Subcutaneous abdominal adipose tissue (tissue), 5 donors: Measurements from ENCODE around the gene KAZN.

Source experiments
- H3K27ac ChIP-seq: one replicate; pipeline ENCODE4 v1.7.0; 2013; ENCODE audit warnings: low read depth, mild to moderate bottlenecking, inconsistent platforms, low read length, moderate library complexity
- H3K27me3 ChIP-seq, 5 donors: one replicate each; pipeline ENCODE4 v1.7.0; 2013; ENCODE audit warnings: low read length in 5 of 5, inconsistent platforms in 1 of 5; ENCODE audit not compliant: control insufficient read depth in 5 of 5, insufficient read depth in 4 of 5
- H3K36me3 ChIP-seq, 5 donors: one replicate each; pipeline ENCODE4 v1.7.0; 2013; ENCODE audit warnings: low read length in 5 of 5; ENCODE audit not compliant: control insufficient read depth in 5 of 5, insufficient read depth in 5 of 5
- H3K4me1 ChIP-seq, 5 donors: one replicate each; pipeline ENCODE4 v1.7.0; 2013; ENCODE audit warnings: low read length in 5 of 5, mild to moderate bottlenecking in 3 of 5, moderate library complexity in 1 of 5; ENCODE audit not compliant: control insufficient read depth in 5 of 5, insufficient read depth in 5 of 5
- H3K4me3 ChIP-seq, 5 donors: one replicate each; pipeline ENCODE4 v1.7.0; 2013; ENCODE audit warnings: low read length in 5 of 5, low read depth in 1 of 5
- H3K9ac ChIP-seq, 5 donors: one replicate each; pipeline ENCODE4 v1.7.0; 2013; ENCODE audit warnings: low read length in 5 of 5, mild to moderate bottlenecking in 4 of 5, moderate library complexity in 3 of 5
- H3K9me3 ChIP-seq, 5 donors: one replicate each; pipeline ENCODE4 v1.7.0; 2013; ENCODE audit warnings: low read length in 5 of 5; ENCODE audit not compliant: control insufficient read depth in 5 of 5
- donor health status: healthy.
- donor health status: healthy.
- donor health status: healthy.
- donor health status: healthy.
- donor health status: healthy.

Gene KAZN

GRCh38 chr1:14624941-14625340 lies 26.5 kb downstream of the KAZN start:
- no peak overlapping the region for H3K27ac ChIP-seq
- no peak overlapping the region for H3K4me3 ChIP-seq
- H3K9me3 ChIP-seq: no peaks in the 10 kb centered on the region
- H3K27me3 ChIP-seq: no peaks in the 10 kb centered on the region
- H3K4me1 ChIP-seq: peaks cover 0 to 10% (median 7%) of the 10 kb centered on the region in 5 donors
- H3K36me3 ChIP-seq: no peaks in the 10 kb centered on the region
- H3K9ac ChIP-seq: no peak overlapping the region

DNA sequence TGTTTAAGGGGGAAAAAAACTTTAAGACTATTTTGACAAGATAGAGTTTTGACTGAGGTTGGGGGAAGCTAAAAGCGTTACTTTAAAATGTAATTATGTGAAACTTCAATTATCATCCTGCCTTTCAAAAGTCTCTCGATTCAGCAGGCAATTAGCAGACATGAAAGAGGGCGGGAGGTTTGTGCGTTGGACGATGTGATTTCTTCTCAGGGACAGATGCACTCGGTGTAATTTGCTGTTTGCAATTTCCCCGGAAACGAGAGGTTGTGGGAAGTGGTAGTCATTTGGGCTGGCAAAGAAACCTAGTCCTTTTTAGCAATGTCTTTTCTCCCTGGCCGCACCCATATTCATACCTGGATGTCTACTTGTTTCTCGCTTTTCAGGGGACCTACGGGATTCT lies 27.1 kb downstream of the KAZN start:
- Histone ChIP-seq H3K27ac (no peak overlapping the region), H3K36me3 (no peaks in the 10 kb centered on the region), H3K4me1 (peaks cover 0 to 10% (median 7%) of the 10 kb centered on the region in 5 donors), H3K9ac (no peak overlapping the region), H3K27me3 (no peaks in the 10 kb centered on the region), H3K4me3 (no peak overlapping the region), H3K9me3 (no peaks in the 10 kb centered on the region)

DNA sequence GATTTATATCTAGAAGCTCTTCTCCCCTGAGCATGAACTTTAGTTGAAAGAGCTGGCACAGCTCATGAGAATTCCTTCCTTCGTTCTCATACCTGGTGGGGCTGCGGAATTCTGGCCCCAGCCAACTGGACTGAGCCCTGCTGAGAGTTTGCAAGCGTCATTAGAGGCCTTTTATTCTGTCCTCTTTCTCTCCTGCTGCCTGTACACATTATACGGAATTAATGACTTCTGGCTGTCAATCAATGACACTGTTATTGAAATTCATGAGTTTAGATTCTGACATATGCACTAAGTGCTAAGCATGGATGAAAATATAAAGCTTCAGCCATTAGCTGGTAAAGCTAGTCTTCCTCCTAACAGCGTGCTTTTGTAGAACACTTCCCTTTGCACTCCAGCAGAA lies 27.5 kb downstream of the KAZN start:
- H3K9me3 ChIP-seq: no peaks in the 10 kb centered on the region
- H3K9ac ChIP-seq: no peak overlapping the region

GRCh38 chr1:14626869-14627607 lies 28.6 kb downstream of the KAZN start:
- no peak overlapping the region for H3K9ac ChIP-seq
- H3K36me3 ChIP-seq: no peaks in the 10 kb centered on the region
- H3K4me3 ChIP-seq: no peak overlapping the region
- H3K27me3 ChIP-seq: no peaks in the 10 kb centered on the region
- H3K4me1 ChIP-seq: peaks cover 0 to 10% (median 7%) of the 10 kb centered on the region in 5 donors
- H3K27ac ChIP-seq: no peak overlapping the region
- no peaks in the 10 kb centered on the region for H3K9me3 ChIP-seq

More for the DNA sequence above, 27.5 kb downstream of the KAZN start:
- no peaks in the 10 kb centered on the region for H3K27me3 ChIP-seq
- H3K4me1 ChIP-seq: peaks cover 0 to 10% (median 7%) of the 10 kb centered on the region in 5 donors
- H3K27ac ChIP-seq: no peak overlapping the region
- no peaks in the 10 kb centered on the region for H3K36me3 ChIP-seq
- H3K4me3 ChIP-seq: no peak overlapping the region

GRCh38 chr1:14627608-14628489 lies 29.4 kb downstream of the KAZN start:
- no peaks in the 10 kb centered on the region for H3K27me3 ChIP-seq
- no peaks in the 10 kb centered on the region for H3K36me3 ChIP-seq
- no peak overlapping the region for H3K4me3 ChIP-seq
- no peak overlapping the region for H3K27ac ChIP-seq
- no peak overlapping the region for H3K9ac ChIP-seq
- H3K4me1 ChIP-seq: peaks cover 0 to 10% (median 7%) of the 10 kb centered on the region in 5 donors
- H3K9me3 ChIP-seq: no peaks in the 10 kb centered on the region

- Histone ChIP-seq H3K27ac (no peak overlapping the region), H3K27me3 (no peaks in the 10 kb centered on the region), H3K36me3 (no peaks in the 10 kb centered on the region), H3K4me3 (no peak overlapping the region), H3K4me1 (peaks cover 0 to 10% (median 7%) of the 10 kb centered on the region in 5 donors), H3K9me3 (no peaks in the 10 kb centered on the region), H3K9ac (no peak overlapping the region)
Measured at GRCh38 chr1:14629363-14630014, 31.0 kb downstream of the KAZN start.

DNA sequence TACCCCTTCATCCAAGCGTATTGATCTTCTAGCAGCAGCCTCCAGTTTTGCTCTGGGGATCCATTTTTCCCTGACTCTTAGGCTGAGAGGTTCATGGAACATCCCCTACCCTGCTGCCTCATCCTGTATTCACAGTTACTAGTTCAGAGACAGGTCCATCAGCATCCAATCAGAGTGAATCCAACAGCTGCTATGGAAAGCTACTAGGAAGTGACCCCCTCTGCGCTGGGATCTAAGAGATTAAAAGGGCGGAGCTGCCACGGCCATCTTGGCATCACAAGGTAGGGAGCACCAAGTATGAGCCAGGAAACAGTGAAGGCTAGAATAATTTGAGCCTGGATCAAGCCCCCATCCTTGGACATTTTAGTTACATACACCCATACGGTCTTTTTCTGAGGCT lies 32.5 kb downstream of the KAZN start:
- H3K9me3 ChIP-seq: no peaks in the 10 kb centered on the region
- peaks cover 0 to 10% (median 7%) of the 10 kb centered on the region in 5 donors for H3K4me1 ChIP-seq
- H3K36me3 ChIP-seq: no peaks in the 10 kb centered on the region
- H3K27ac ChIP-seq: no peak overlapping the region
- H3K9ac ChIP-seq: no peak overlapping the region
- H3K27me3 ChIP-seq: peaks cover 0 to 11% (median 0%) of the 10 kb centered on the region in 5 donors
- H3K4me3 ChIP-seq: no peak overlapping the region

DNA sequence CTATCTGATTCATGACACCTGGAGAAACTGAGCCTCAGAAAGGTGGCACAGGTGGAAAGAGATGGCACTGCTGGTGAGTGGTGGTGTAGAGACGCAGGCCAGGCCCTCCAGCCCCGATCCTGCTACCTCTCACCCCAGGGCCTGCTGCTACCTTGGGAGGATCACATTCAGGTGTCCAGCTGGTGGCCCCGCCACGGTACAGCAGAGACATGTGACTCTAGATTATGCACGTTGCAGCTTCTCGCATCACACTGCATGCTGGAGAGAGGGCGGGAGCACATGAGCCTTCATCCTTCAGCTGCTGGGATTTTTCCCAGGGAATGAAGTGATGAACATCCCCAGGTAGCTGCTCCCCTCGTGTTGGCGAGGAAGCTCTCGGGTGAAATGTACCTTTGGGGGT lies 32.9 kb downstream of the KAZN start:
- H3K4me1 ChIP-seq: peaks cover 0 to 10% (median 7%) of the 10 kb centered on the region in 5 donors
- no peak overlapping the region for H3K4me3 ChIP-seq
- no peaks in the 10 kb centered on the region for H3K36me3 ChIP-seq
- H3K9me3 ChIP-seq: no peaks in the 10 kb centered on the region
- H3K27ac ChIP-seq: no peak overlapping the region
- no peak overlapping the region for H3K9ac ChIP-seq
- H3K27me3 ChIP-seq: peaks cover 0 to 12% (median 0%) of the 10 kb centered on the region in 5 donors

DNA sequence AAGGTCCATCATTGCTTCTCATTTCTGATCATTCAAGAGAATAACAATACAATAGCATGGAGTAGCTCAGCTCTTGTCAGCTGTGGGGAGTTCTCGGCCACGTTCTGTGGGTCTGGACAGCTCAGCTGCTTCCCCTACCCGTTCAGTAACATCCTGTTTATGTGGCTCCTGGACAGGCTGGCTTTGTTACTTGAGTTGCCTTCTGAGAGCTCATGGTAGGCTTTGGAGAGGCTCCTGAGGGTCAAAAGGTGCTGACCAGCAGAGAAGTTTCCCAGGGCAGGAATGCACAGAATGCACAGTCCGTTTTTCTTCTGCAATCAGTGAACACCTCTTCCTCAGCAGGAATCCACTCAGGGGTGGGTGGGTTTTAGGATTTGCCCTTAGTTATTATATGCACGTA lies 36.0 kb downstream of the KAZN start:
- Histone ChIP-seq H3K9me3 (no peaks in the 10 kb centered on the region), H3K36me3 (no peaks in the 10 kb centered on the region), H3K4me3 (no peak overlapping the region), H3K9ac (no peak overlapping the region), H3K27me3 (peaks cover 0 to 14% (median 0%) of the 10 kb centered on the region in 5 donors), H3K4me1 (peaks cover 0 to 1% (median 0%) of the 10 kb centered on the region in 5 donors), H3K27ac (no peak overlapping the region)
